Heart left ventricle (tissue), 16 donors: ENCODE data around the gene ZNF511. TPM values are rescaled to one million over a fixed set of nuclear protein-coding genes. Genes with fewer than 3 reads are reported as not detected.

Experiments used
- ATAC-seq, 4 donors: fragments of 200-7000 bp; cut with Tn5 transposase; one replicate each; pipeline ENCODE4 v1.9.1; 2020 to 2022; ENCODE audit warnings: moderate library complexity in 4 of 4, mild to moderate bottlenecking in 3 of 4, moderate number of reproducible peaks in 1 of 4
- DNase-seq, 5 donors: peaks; one replicate each; pipeline ENCODE4 v3.0.0-alpha.2; 2020
- H3K27ac ChIP-seq, 12 donors: fragments of 200-600 bp; sonication (generic) in 4 of 12; one replicate each; pipeline versions ENCODE4 v1.5.0 to v1.8.0; 2016 to 2022; ENCODE audit warnings: mild to moderate bottlenecking in 2 of 12
- H3K27me3 ChIP-seq, 9 donors: fragments of 200-600 bp; sonication (generic) in 2 of 9; one replicate each; pipeline versions ENCODE4 v1.5.1 to v1.8.0; 2016 to 2022; ENCODE audit warnings: mild to moderate bottlenecking in 3 of 9
- H3K36me3 ChIP-seq, 9 donors: fragments of 200-600 bp; sonication (generic) in 2 of 9; one replicate each; pipeline versions ENCODE4 v1.5.0 to v1.8.0; 2018 to 2022; ENCODE audit warnings: mild to moderate bottlenecking in 2 of 9
- H3K4me1 ChIP-seq, 12 donors: fragments of 200-600 bp; sonication (generic) in 4 of 12; one replicate each; pipeline versions ENCODE4 v1.5.0 to v1.8.0; 2016 to 2022; ENCODE audit warnings: mild to moderate bottlenecking in 3 of 12
- H3K4me3 ChIP-seq, 12 donors: fragments of 200-600 bp; sonication (generic) in 4 of 12; one replicate each; pipeline versions ENCODE4 v1.5.0 to v1.8.0; 2017 to 2022; ENCODE audit warnings: mild to moderate bottlenecking in 9 of 12, moderate library complexity in 4 of 12
- H3K9me3 ChIP-seq, 12 donors: fragments of 200-600 bp; sonication (generic) in 4 of 12; one replicate each; pipeline versions ENCODE4 v1.5.0 to v1.8.0; 2016 to 2022; ENCODE audit warnings: mild to moderate bottlenecking in 1 of 12
- CTCF ChIP-seq, 12 donors: fragments of 200-600 bp; sonication (generic) in 4 of 12; IDR thresholded peaks; one replicate each; pipeline versions ENCODE4 v1.5.0 to v1.8.0; 2018 to 2022; ENCODE audit warnings: antibody characterized with exemption in 12 of 12, mild to moderate bottlenecking in 5 of 12
- POLR2A ChIP-seq, 2 donors: fragments of 450-650 bp; IDR thresholded peaks; one replicate each; pipeline ENCODE4 v1.6.1; 2017; ENCODE audit warnings: antibody characterized with exemption in 2 of 2, mild to moderate bottlenecking in 2 of 2, moderate library complexity in 2 of 2
- WGBS, 4 donors: extraction: QIAGEN DNeasy Blood & Tissue Kit in 2 of 4; methylation state at CpG; one replicate each; pipeline versions ENCODE4 v1.1.5 to v1.1.7; 2013 to 2018; 5-methylcytosine and 5-hydroxymethylcytosine counted together
- intact Hi-C, 10 donors: fragments of 100-400 bp; cut with DNase I; formaldehyde crosslinking; loops; one replicate each; pipeline versions ENCODE4 v1.11.1 to v1.14.2; 2022
- polyA plus RNA-seq, 2 donors: library from polyadenylated mRNA; stranded (reverse); fragments of 200-250 nt; gene quantifications; one replicate each; pipeline ENCODE4 v1.2.3, GENCODE V29; 2013
- total RNA-seq, 9 donors: library from RNA; depleted of rRNA in 2 of 9; stranded (reverse); fragments of >200 nt in 2 of 9; fragmentation: NEBNext Ultra II Directional in 3 of 9; extraction: Animal tissue kit (Norgen Biotek cat#: 25700) in 3 of 9; gene quantifications; one replicate each; pipeline versions ENCODE4 v1.1.0 to v1.2.4, GENCODE V29; 2016 to 2023
- donor health status: ischemic (EF 13 %, LVEDD 7.1; RV severe dilation, severe dysfunction).
- donor health status: healthy with polysubstance abuse.
- donor health status: DM: no; HTN: yes; CAD: no.
- donor health status: DM: no; HTN: no; CAD: no.
- donor health status: ischemic (EF 25% LVEDD 6.9; RV normal size, moderate dysfunction).
- donor health status: ischemic (EF 25% LVEDD 5.7; RV mildly dilated, moderate dysfunction).
- donor health status: healthy.
- donor health status: DM: yes; HTN: yes; CAD: no.
- donor health status: ischemic (EF 35%, LVEDD 5.7; RV mildly dilated, moderate dysfunction).
- donor health status: nonischemic (EF 11% LVEDD 7.7; RV severe dilation, severe dysfunction).
- donor health status: DM: yes; HTN: yes; CAD: no.
- donor health status: PGD.
- donor health status: ischemic (EF 29% LVEDD 5.4; RV normal size, mild dysfunction).
- donor health status: nonischemic (EF 23%, LVEDD 6.1; RV moderate dilation, normal function).

Gene ZNF511
- total and polyA plus RNA-seq, 11 donors, result 34.5 to 80.4 (median 41.8) TPM

- Histone ChIP-seq H3K27ac (no peak overlapping the region), H3K4me3 (no peak overlapping the region), H3K4me1 (peaks cover 5 to 25% (median 11%) of the 10 kb centered on the region in 12 donors), H3K9me3 (no peaks in the 10 kb centered on the region), H3K27me3 (no peaks in the 10 kb centered on the region), H3K36me3 (peaks cover 0 to 28% (median 0%) of the 10 kb centered on the region in 9 donors)
- WGBS, 4 donors, result 87 to 96% (median 90%) methylated on average over 17 to 21 of the region's 21 CpGs
- DNase-seq (no peak), ATAC-seq (no peak)
- no peak for TF ChIP-seq POLR2A (IDR thresholded peaks at IDR 0.05)
- TF ChIP-seq CTCF (IDR thresholded peaks at IDR 0.05), result no peak
- intact Hi-C loops, result no loop called here
These were observed 42.5 kb upstream of the ZNF511 start for GRCh38 chr10:133266056-133266795.

- Histone ChIP-seq H3K9me3 (no peaks in the 10 kb centered on the region), H3K36me3 (peaks cover 0 to 28% (median 0%) of the 10 kb centered on the region in 9 donors), H3K4me3 (no peak overlapping the region), H3K27ac (no peak overlapping the region), H3K4me1 (peaks cover 3 to 20% (median 5%) of the 10 kb centered on the region in 12 donors), H3K27me3 (no peaks in the 10 kb centered on the region)
- DNase-seq (no peak), ATAC-seq (no peak)
- WGBS, 4 donors, result 71 to 85% (median 80%) methylated on average over 5 to 14 of the region's 14 CpGs
- intact Hi-C loops, result no loop called here
- TF ChIP-seq POLR2A (IDR thresholded peaks at IDR 0.05), result no peak
- TF ChIP-seq CTCF (IDR thresholded peaks at IDR 0.05), result no peak
These were observed 41.4 kb upstream of the ZNF511 start for GRCh38 chr10:133267293-133267692.

- ATAC-seq (no peak), DNase-seq (no peak)
- 85 to 94% (median 90%) methylated on average over 12 to 22 of the region's 22 CpGs for WGBS, 4 donors
- no peaks in the 10 kb centered on the region for H3K9me3 ChIP-seq
- H3K27ac ChIP-seq, result no peak overlapping the region
- H3K4me3 ChIP-seq, result no peak overlapping the region
- intact Hi-C loops, result no loop called here
- H3K36me3 ChIP-seq, result peaks cover 0 to 28% (median 0%) of the 10 kb centered on the region in 9 donors
- peaks cover 0 to 15% (median 0%) of the 10 kb centered on the region in 12 donors for H3K4me1 ChIP-seq
- H3K27me3 ChIP-seq, result no peaks in the 10 kb centered on the region
- TF ChIP-seq POLR2A (IDR thresholded peaks at IDR 0.05) (no peak), CTCF (IDR thresholded peaks at IDR 0.05) (no peak)
These were observed 40.9 kb upstream of the ZNF511 start for GRCh38 chr10:133267829-133268228.

- Histone ChIP-seq H3K9me3 (no peaks in the 10 kb centered on the region), H3K27ac (no peak overlapping the region), H3K36me3 (peaks cover 0 to 28% (median 0%) of the 10 kb centered on the region in 9 donors), H3K4me1 (peaks cover 0 to 9% (median 0%) of the 10 kb centered on the region in 12 donors), H3K27me3 (no peaks in the 10 kb centered on the region), H3K4me3 (no peak overlapping the region)
- DNase-seq (no peak), ATAC-seq (no peak)
- WGBS, 4 donors, result 89 to 93% (median 90%) methylated on average over 7 to 22 of the region's 22 CpGs
- TF ChIP-seq CTCF (IDR thresholded peaks at IDR 0.05) (no peak), POLR2A (IDR thresholded peaks at IDR 0.05) (no peak)
- intact Hi-C loops, result no loop called here
These were observed 40.2 kb upstream of the ZNF511 start for GRCh38 chr10:133268532-133268931.
